ENCODE measurements around the gene ZNF548.

Gene ZNF548

DNA sequence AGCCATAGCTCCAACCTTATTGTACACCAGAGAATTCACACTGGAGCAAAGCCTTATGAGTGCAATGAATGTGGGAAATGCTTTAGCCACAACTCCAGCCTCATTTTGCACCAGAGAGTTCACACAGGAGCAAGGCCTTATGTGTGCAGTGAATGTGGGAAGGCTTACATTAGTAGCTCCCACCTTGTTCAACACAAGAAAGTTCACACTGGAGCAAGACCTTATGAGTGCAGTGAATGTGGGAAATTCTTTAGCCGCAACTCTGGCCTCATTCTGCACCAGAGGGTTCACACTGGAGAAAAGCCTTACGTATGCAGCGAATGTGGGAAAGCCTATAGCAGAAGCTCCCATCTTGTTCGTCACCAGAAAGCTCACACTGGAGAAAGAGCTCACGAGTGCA lies 32.2 kb upstream of the ZNF548 start:
- no peak overlapping the region for H3K4me3 ChIP-seq (ENCODE audit: low read length)
- no peaks in the 10 kb centered on the region for H4K20me1 ChIP-seq (ENCODE audit: control insufficient read depth, insufficient read depth, low read depth, low read length)
- H3K79me2 ChIP-seq (ENCODE audit: control insufficient read depth, low read length), result no peaks in the 10 kb centered on the region
- no peaks in the 10 kb centered on the region for H3K9me2 ChIP-seq (replicated peaks; ENCODE audit: control insufficient read depth, low read length)
- H3K4me2 ChIP-seq (ENCODE audit: low read length), result no peak overlapping the region
- no peak overlapping the region for H3K27ac ChIP-seq (ENCODE audit: low read depth, low read length)
- TF ChIP-seq, protein P1, sequence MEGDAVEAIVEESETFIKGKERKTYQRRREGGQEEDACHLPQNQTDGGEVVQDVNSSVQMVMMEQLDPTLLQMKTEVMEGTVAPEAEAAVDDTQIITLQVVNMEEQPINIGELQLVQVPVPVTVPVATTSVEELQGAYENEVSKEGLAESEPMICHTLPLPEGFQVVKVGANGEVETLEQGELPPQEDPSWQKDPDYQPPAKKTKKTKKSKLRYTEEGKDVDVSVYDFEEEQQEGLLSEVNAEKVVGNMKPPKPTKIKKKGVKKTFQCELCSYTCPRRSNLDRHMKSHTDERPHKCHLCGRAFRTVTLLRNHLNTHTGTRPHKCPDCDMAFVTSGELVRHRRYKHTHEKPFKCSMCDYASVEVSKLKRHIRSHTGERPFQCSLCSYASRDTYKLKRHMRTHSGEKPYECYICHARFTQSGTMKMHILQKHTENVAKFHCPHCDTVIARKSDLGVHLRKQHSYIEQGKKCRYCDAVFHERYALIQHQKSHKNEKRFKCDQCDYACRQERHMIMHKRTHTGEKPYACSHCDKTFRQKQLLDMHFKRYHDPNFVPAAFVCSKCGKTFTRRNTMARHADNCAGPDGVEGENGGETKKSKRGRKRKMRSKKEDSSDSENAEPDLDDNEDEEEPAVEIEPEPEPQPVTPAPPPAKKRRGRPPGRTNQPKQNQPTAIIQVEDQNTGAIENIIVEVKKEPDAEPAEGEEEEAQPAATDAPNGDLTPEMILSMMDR (IDR thresholded peaks at IDR 0.05; ENCODE audit: low read depth, low read length, poor library complexity, severe bottlenecking), result no peak
- no peak for TF ChIP-seq EZH2phosphoT487 (IDR thresholded peaks at IDR 0.05; ENCODE audit: borderline replicate concordance, low read length)
- H3K9me3 ChIP-seq (ENCODE audit: control insufficient read depth, insufficient read depth, low read length), result peaks cover 47% of the 10 kb centered on the region
- H3F3A ChIP-seq (ENCODE audit: control insufficient read depth, insufficient read depth), result peaks cover under 1% of the 10 kb centered on the region; the same call in 1 of the 2 replicates
- H3K36me3 ChIP-seq (ENCODE audit: control insufficient read depth, low read length), result no peaks in the 10 kb centered on the region
- no peaks in the 10 kb centered on the region for H3K27me3 ChIP-seq (ENCODE audit: control insufficient read depth, low read length)
- peaks cover under 1% of the 10 kb centered on the region; the same call in 1 of the 2 replicates for H3K4me1 ChIP-seq (ENCODE audit: control insufficient read depth, low read length)

DNA sequence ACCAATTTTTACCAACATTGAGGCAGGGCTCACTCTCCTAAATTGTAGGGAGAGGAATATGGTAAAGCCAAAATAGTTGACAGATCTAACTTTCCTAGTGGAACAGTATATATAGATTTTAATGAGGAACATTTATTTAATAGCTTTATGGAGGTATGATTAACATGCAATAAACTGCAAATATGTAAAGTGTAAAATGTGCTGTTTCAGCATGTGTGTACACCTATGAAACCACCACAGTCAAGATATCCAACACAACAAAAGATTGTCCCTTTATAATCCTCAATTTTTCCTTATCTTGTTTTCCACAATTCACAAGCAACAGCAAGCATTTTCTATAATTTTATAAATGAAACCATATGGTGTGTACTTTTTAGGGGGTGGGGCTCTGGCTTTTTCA lies 30.4 kb upstream of the ZNF548 start:
- TF ChIP-seq, protein P1 (IDR thresholded peaks at IDR 0.05; ENCODE audit: low read depth, low read length, poor library complexity, severe bottlenecking), result no peak
- no peak for TF ChIP-seq EZH2phosphoT487 (IDR thresholded peaks at IDR 0.05; ENCODE audit: borderline replicate concordance, low read length)
- Histone ChIP-seq H3K4me2 (ENCODE audit: low read length) (no peak overlapping the region), H3K27me3 (ENCODE audit: control insufficient read depth, low read length) (no peaks in the 10 kb centered on the region), H3K79me2 (ENCODE audit: control insufficient read depth, low read length) (no peaks in the 10 kb centered on the region), H3F3A (ENCODE audit: control insufficient read depth, insufficient read depth) (peaks cover 7% of the 10 kb centered on the region), H3K36me3 (ENCODE audit: control insufficient read depth, low read length) (no peaks in the 10 kb centered on the region), H3K4me1 (ENCODE audit: control insufficient read depth, low read length) (peaks cover 13% of the 10 kb centered on the region), H3K4me3 (ENCODE audit: low read length) (no peak overlapping the region), H3K9me3 (ENCODE audit: control insufficient read depth, insufficient read depth, low read length) (peaks cover 51% of the 10 kb centered on the region), H4K20me1 (ENCODE audit: control insufficient read depth, insufficient read depth, low read depth, low read length) (no peaks in the 10 kb centered on the region), H3K9me2 (replicated peaks; ENCODE audit: control insufficient read depth, low read length) (no peaks in the 10 kb centered on the region), H3K27ac (ENCODE audit: low read depth, low read length) (no peak overlapping the region)

DNA sequence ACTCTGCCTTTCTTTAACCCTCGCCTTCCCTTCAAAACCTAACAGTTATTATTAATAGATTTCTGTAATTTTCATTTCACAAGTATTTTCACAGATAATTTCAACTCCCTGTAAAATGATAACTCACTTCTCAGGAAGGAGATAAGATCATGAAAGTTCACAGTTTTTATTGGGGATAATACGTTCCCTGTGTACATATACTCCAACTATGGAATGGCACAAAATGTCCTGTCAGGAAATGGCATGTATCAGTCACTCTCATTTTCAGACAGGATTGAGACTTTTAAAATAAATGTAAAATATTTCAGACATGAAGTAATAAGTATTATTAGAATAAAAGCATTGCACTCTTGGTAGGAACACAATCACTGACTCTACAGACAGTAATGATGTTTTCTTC lies 27.2 kb upstream of the ZNF548 start:
- TF ChIP-seq EZH2phosphoT487 (IDR thresholded peaks at IDR 0.05; ENCODE audit: borderline replicate concordance, low read length), result no peak
- TF ChIP-seq, protein P1 (IDR thresholded peaks at IDR 0.05; ENCODE audit: low read depth, low read length, poor library complexity, severe bottlenecking), result no peak
- H3K27ac ChIP-seq (ENCODE audit: low read depth, low read length), result no peak overlapping the region
- peak overlapping the region; percentile 60 for H3K4me2 ChIP-seq (ENCODE audit: low read length)
- H3K79me2 ChIP-seq (ENCODE audit: control insufficient read depth, low read length), result no peaks in the 10 kb centered on the region
- no peaks in the 10 kb centered on the region for H3K36me3 ChIP-seq (ENCODE audit: control insufficient read depth, low read length)
- no peaks in the 10 kb centered on the region for H3K9me2 ChIP-seq (replicated peaks; ENCODE audit: control insufficient read depth, low read length)
- peaks cover 39% of the 10 kb centered on the region for H3K9me3 ChIP-seq (ENCODE audit: control insufficient read depth, insufficient read depth, low read length)
- H3K4me1 ChIP-seq (ENCODE audit: control insufficient read depth, low read length), result peaks cover 13% of the 10 kb centered on the region
- peak overlapping the region; percentile 65 for H3K4me3 ChIP-seq (ENCODE audit: low read length)
- no peaks in the 10 kb centered on the region for H3K27me3 ChIP-seq (ENCODE audit: control insufficient read depth, low read length)
- no peaks in the 10 kb centered on the region for H4K20me1 ChIP-seq (ENCODE audit: control insufficient read depth, insufficient read depth, low read depth, low read length)
- peaks cover 7% of the 10 kb centered on the region for H3F3A ChIP-seq (ENCODE audit: control insufficient read depth, insufficient read depth)

All from DOHH2 (cell line).